C1 segment of cervical spinal cord (tissue), 14 donors: ENCODE data around the gene BMI1.
"Not testable (repeated sequence)": the region's sequence is repeated elsewhere in the genome, so short reads cannot be mapped to it uniquely, and the experiment has no call there.

Source experiments
- DNase-seq, 14 donors: peaks; one replicate each; lab custom pipeline; 2025; lab: John Stamatoyannopoulos, UW

The BMI1 gene

DNA sequence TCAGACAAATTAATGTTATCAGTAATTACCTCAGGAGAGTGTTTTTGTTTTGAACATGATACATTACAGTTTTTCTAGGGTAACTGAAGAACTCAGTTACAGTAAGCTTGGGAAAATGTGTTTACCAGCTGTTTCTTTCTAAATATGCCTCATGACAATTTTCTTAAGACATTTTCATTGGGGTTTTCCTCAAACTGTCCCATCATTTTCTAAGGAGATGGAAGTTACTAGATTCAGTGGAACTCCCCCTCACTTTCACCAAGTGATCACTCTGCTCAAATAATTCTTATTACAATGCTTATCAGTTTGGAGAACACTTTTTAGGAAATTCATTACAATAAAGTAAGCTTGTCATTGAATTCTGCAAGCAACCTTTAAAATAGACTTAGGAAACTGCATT lies 18.0 kb downstream of the BMI1 start:
- no peak for DNase-seq

DNA sequence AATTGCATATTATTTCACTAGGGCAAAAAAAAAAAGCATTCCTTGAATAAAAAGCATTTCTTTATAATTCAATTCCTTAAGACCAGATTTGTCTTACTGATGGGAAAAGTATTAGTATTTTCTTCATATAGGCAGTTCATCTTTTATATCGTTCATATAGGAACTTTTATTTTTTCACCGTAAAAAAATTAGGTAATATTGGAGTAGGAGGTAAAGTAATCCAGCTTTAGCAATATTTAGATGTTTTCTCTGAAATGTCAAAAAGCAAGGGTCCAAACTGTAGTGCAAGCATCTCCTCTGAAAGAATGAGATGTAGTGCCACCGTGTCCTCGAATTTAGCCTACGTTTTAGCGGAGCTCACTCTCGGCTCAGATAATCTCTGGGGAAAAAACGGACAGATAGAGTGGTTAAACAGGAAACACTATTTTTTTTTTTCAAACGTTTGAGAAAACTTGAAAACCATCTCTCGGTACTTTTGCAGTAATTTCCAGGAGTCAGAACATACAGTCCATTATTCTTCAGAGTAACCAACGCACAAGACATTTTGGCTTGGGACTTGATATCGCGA lies 18.9 kb downstream of the BMI1 start:
- no peak for DNase-seq

DNA sequence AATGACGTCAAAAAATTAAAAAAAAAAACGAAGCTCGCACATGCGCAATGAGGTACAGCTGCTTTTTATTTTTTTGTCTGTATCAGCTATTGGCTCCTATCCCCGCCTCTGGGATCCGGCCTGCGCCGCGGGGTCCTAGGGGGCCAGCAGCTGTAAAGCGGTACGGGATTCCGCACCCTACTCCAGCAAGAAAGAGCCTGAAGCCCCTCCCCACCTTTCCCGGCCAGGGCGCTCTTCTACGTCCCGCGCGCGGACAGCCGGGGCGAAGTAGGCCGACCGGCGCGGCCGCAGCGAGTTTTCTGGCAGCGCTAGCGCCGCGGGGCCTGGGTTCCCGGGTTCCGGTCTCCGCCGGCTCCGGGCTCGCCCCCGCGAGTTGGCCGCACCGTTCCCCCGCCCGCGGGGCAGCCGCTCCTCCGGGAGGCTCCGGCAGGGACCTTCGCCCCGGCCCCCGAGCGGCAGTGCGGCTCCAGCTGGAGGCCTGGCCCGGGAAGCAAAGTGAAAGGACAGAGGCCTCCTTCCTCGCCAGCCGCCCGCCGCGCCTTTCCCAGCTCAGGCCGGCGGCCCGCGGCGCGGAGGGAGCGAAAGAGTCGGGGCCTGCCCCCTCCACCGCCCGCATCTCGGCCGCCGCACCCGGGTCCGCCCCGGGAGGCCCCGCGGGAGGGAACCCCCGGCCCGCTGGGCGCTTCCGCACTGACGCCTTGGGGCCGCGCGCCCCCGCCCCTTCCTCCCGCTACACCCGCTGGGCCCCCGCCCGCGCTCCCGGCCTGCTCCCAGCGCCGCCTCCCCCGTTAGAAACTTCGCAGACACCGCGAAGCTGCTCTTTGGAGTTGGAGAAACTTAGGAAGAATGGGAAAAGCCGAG lies 19.7 kb downstream of the BMI1 start:
- peak in 13 of 14 donors; percentile 21 to 87 (median 70) for DNase-seq

DNA sequence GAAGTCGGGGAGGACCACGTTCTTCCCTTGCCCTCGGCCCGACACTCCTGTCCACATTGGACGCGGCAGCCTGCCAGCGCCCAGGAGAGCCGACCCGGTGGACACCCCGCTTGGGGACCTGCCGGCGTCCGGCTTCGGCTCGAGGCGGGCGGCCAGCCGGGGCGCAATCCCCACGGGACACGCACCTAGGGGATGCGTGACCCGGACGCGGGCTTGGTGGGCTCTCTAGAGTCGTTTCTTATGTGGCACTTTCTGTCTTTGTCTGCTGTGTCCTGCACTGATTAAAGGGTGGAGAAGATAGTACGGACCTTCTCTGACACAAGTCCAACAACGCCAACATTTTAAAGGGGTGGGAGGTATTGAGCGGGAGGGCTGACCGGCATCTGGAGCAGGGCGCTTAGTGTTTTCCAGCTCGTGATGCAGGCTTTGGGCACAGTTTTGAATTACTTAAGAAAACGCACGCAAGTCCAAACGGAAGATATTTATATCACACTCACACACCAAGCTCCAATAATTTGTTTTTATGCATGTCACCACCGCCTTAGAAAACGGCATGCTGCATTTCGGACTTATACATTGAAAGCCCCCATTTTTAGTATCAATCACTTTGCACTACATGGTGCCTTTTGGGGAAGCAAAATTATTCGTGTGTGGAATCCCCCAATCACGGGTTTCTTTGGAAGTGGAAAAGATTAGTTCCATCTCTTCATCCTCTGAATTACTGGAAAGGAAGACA lies 20.5 kb downstream of the BMI1 start:
- peak in 1 of 14 donors; percentile 18 for DNase-seq

- DNase-seq: no peak
Observed at GRCh38 chr10:22341926-22342196, 21.0 kb downstream of the BMI1 start.

- no peak for DNase-seq
Observed at GRCh38 chr10:22342421-22342820, 21.5 kb downstream of the BMI1 start.

DNA sequence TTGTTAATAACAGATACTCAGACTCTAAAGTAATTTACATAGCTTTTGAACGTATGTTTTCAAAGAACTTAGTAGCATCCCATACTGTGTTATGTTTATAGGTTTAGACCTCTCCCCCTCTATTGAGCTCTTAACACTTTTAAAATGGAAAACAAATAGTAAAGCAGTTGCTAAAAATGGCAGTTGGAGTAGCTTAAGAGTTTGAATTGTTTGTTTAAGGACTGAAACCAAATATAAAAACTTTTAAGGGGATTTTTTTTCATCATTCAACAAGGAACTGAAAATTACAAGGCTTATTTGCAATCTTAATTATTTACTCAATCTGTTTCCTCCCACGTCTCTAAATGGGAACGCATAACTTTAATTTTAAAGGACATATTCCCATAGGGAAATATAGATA lies 22.8 kb downstream of the BMI1 start:
- no peak for DNase-seq

DNA sequence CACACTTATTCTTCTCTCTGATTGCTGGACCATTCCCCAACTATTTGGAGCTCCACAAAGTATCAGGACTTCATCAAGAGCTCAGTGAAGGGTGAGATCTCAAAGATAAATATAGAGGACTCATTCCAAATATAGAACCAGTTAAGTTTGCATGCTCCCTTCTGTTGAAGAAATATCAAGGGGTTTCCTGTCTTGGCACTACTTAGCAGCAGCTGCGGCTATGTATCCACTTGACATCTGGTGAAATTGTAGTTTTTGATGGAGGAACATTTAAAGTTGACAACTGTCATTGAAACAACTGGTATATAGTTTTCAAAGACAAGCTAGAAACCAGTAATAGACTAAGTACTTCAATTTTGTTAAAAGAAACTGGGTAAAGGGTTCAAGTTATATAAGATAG lies 23.4 kb downstream of the BMI1 start:
- DNase-seq: no peak

DNA sequence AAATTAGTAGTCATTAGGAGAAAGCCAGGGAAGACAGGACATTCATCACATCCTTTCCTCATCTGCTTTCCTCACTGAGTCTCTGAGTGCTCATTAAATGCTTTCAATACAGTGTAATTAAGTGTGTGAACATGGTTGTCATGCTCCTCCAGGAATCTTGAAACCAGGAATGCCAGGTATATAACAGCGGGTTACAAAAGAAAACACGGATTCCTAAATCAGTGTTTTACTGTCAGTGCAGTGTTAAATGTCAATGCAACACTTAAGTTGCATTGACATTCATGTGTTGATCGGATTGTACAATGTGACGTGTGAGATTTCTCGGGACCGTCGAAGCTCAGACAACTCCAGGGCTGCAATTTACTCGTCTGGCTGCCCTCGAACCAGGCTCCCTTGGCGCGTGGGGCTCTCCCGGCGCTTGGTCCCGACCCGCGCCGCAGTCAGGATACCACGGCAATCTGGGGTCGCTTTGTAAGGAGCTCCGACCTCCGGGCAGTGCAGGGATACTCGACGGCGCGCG lies 23.9 kb downstream of the BMI1 start:
- DNase-seq: no peak

- peak in 5 of 14 donors; percentile 20 to 47 (median 39) for DNase-seq
Observed at GRCh38 chr10:22345301-22346095, 24.6 kb downstream of the BMI1 start, which contains the start of gene SPAG6. Gene SPAG6, plus strand, starts transcription at chr10:22345496. Its CDS starts 116 bp downstream, at chr10:22345612.

- DNase-seq: no peak
Observed at GRCh38 chr10:22346096-22346661, 25.3 kb downstream of the BMI1 start.

DNA sequence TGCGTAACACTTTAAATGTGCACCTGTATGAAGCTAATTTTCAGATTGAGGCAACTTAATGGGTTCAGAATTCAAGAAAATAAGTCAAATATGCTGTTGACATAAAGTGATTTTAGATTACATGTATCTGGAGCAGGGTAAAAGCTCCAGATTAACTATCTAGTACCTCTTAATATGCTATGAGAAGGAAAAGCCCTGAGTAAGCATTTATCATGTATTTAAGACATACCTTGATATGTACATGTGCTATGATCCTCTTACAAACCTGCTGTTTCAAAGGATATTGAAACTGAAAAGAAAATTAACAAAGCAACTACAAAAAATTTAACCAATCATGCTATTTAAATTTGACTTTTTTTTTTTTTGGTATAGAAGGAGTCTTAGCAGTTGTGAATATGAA lies 28.9 kb downstream of the BMI1 start:
- DNase-seq: no peak

DNA sequence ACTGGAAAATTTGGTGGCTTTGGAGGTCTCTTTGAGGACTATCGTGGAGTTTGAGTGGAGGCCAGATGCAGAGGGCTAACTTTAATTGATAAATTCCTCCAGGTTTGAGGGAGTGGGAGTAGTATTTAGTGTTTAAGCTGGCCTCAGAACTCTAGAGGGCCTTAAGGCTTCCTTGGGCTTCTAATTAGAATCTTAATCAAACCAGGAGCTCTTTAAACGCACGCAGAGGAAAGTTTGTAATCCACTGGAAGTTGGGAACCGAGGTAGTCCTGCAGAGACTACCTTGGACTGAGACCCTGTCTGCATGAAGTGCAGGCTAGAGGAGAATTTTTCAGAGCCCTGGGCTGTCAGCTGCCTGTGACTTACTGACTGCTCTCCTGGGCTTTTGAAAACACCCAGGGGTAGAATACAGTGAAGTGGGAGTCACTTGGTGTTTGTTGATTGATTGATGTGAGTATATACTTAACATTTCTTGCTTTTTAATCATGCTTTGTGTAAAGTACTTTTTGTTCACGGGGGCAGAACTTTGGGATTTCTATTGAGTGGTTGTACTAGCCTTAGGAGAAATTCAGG lies 30.3 kb downstream of the BMI1 start:
- no peak for DNase-seq

GRCh38 chr10:22356324-22356873 lies 35.5 kb downstream of the BMI1 start:
- no peak for DNase-seq

- DNase-seq: not testable (repeated sequence)
Observed at GRCh38 chr10:22357770-22358169, 36.9 kb downstream of the BMI1 start.

DNA sequence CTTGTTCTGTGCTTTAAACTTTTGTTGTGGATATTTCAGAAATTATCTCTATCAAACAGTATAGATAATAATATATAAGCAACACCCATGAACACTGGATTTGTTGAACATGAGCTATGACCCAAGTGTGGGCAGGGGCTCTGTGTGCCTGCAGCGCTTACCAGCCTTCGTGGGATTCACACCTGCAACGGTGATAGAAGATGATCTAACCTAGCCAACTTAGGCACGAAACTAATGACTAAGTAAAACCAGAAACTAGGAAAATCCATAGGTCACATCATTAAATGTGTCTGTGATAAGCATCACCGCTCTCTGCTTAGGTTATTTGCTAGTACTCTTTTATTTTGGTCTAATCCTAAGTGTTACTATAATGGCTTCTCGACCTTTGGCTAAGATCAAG lies 42.4 kb downstream of the BMI1 start:
- DNase-seq: no peak

DNA sequence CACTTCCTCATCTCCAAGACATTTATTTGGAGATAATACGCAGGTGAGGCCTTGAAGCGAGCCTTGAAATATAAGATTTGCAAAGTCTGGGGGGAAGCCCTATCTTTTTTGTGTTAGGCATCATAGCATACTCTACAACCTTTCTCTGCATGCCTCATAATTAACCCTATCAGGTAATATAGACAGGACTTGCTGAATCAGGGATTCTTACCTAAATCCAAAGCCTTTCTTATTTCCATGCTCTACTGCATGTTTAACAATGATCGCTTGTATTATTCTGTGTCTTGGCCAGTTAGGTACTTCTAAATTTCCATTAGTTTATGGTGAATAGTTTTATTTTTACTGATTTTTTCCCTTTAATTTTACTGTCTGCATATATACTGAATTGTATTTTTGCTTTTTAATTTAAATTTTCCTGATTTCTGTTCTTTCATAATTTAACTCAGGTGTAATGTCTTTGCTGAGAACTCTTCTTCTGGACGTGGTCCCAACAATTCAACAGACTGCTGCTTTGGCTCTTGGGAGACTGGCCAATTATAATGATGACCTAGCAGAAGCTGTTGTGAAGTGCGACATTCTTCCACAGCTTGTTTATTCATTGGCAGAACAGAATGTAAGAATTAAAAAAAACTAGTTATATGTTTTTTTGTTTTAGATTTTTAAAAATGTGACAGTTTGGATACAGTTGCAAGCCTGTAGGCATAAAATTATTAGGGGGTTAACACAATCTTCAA lies 43.7 kb downstream of the BMI1 start:
- DNase-seq: no peak

- DNase-seq: no peak
Observed at GRCh38 chr10:22365233-22365632, 44.3 kb downstream of the BMI1 start.

GRCh38 chr10:22365644-22366434 lies 44.9 kb downstream of the BMI1 start:
- no peak for DNase-seq
